ENCODE data around the gene STXBP6. TPM values are rescaled to one million over a fixed set of nuclear protein-coding genes. Genes with fewer than 3 reads are reported as not detected.

The STXBP6 gene
- total RNA-seq, 1 donor from 2014 or later: 27.4 TPM

DNA sequence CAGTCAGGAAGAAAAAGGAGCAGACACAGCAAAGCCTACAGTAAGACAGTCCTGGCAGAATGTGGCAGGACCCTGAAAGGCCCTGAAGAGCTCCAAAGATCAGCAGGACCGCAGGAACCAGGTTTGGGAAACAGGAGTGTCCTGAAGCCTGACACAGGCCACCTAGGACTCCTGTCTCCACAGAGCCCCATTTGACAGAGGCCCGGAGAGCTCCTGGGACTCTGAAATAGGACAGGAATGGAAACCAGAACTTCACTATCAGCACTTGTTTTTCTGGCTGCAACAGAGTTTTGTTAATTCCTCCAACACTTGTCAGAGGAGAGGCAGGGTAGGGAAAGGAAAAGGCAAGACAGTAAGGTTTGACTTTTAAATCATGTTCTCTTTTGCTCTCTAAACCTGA is 12.9 kb downstream of the STXBP6 start:
- intact Hi-C loops (cut with DNase I): no loop called here

DNA sequence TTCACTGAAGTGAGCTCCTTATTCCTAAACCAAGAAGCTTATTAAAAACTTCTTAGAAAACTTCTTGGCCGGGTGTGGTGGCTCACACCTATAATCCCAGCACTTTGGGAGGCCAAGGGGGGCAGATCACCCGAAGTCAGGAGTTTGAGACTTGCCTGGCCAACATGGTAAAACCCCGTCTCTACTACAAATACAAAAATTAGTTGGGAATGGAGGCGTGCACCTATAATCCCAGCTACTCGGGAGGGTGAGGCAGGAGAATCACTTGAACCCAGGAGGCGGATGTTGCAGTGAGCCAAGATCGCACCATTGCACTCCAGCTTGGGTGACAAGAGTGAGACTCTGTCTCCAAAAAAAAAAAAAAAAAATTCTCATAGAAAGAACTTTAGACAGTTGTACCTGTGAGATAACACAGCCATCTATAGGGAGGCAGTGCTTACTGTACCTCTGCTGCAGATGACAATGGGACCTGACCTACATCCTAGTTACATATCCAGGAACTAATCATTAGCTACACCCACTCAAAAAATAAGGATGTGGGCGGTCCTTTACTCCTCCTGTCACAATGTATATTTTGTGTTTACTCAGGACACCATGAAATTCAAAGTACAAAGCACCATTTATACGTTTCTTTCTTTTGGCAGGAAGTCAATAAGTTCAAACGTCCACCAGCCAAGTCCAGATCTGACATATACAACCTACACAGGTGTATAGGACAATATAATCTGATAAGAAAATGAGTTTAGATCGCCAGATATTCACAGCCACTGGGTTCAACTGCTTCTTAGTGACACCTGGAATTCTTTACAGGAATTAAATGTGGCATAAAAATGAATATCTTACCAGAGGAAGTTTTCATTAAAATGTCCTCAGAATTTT is 14.9 kb downstream of the STXBP6 start:
- TF ChIP-seq, protein P1, sequence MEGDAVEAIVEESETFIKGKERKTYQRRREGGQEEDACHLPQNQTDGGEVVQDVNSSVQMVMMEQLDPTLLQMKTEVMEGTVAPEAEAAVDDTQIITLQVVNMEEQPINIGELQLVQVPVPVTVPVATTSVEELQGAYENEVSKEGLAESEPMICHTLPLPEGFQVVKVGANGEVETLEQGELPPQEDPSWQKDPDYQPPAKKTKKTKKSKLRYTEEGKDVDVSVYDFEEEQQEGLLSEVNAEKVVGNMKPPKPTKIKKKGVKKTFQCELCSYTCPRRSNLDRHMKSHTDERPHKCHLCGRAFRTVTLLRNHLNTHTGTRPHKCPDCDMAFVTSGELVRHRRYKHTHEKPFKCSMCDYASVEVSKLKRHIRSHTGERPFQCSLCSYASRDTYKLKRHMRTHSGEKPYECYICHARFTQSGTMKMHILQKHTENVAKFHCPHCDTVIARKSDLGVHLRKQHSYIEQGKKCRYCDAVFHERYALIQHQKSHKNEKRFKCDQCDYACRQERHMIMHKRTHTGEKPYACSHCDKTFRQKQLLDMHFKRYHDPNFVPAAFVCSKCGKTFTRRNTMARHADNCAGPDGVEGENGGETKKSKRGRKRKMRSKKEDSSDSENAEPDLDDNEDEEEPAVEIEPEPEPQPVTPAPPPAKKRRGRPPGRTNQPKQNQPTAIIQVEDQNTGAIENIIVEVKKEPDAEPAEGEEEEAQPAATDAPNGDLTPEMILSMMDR (IDR thresholded peaks at IDR 0.05): no peak
- intact Hi-C loops (cut with DNase I): no loop called here
- Histone ChIP-seq H3K4me3 (no peak overlapping the region), H3K9me3 (no peaks in the 10 kb centered on the region), H3K27ac (no peak overlapping the region), H3K4me1 (no peaks in the 10 kb centered on the region), H3K36me3 (no peaks in the 10 kb centered on the region), H3K27me3 (no peaks in the 10 kb centered on the region)
- DNase-seq: no peak
- no peak for ATAC-seq

More for the DNA sequence above, 12.9 kb downstream of the STXBP6 start:
- no peak for ATAC-seq
- Histone ChIP-seq H3K9me3 (no peaks in the 10 kb centered on the region), H3K27me3 (no peaks in the 10 kb centered on the region), H3K27ac (no peak overlapping the region), H3K36me3 (no peaks in the 10 kb centered on the region), H3K4me3 (no peak overlapping the region), H3K4me1 (no peaks in the 10 kb centered on the region)
- no peak for DNase-seq
- TF ChIP-seq, protein P1 (IDR thresholded peaks at IDR 0.05): no peak

DNA sequence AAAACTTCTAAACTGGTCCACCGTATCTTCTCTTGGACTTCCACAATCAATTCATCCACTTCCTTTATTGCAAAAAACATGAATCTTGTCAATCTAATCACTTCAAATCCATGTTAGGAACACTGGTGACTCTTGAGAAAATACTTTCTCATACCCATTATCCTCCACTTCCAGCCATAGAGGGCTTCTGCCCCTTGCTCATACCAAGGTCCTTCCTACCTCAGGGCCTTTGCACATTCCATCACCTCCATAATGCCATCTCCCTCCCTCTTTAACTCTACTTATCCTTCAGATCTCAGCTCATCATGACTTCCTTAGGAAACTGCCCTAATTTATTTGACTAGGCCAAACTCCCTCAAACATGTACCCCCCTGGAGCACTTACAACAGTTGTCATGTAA is 16.6 kb downstream of the STXBP6 start:
- ATAC-seq: no peak
- no peak overlapping the region for H3K27ac ChIP-seq
- no peaks in the 10 kb centered on the region for H3K4me1 ChIP-seq
- TF ChIP-seq, protein P1 (IDR thresholded peaks at IDR 0.05): no peak
- H3K9me3 ChIP-seq: no peaks in the 10 kb centered on the region
- H3K4me3 ChIP-seq: no peak overlapping the region
- no peak for DNase-seq
- intact Hi-C loops (cut with DNase I): no loop called here
- H3K27me3 ChIP-seq: no peaks in the 10 kb centered on the region
- H3K36me3 ChIP-seq: no peaks in the 10 kb centered on the region

DNA sequence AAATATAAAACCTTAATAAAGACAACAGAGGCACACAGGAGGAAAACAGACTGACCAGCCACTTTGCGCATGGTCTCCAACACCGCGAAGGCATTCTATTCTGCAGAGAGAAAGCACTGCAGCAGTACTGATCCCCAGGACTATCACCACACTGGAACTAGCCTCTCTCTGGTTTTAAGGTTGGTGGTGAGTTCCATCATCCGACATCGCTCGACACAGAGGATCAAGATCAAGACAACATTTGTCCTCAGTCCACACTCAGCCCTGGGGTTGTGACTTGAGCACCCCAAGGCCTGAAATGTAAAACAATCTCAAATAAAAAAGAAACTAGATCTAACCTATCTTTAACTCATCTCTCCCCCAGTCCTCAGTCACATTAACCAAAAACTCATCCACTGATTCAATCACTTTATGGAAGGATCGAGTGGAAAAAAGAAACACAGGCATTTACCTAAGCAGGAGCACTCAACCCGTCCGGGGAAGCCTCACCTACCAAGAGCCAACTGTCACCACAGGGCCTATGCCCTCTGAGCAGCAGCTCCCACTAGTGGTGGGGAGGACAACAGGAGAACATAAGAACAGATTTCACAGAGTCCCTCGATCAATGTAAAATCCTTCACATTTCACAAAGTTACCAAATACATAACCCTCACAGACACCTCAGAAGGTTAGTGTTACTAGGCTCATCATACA is 17.7 kb downstream of the STXBP6 start:
- no peaks in the 10 kb centered on the region for H3K4me1 ChIP-seq
- H3K27me3 ChIP-seq: no peaks in the 10 kb centered on the region
- no peak overlapping the region for H3K4me3 ChIP-seq
- H3K27ac ChIP-seq: no peak overlapping the region
- ATAC-seq (peak; percentile 62), DNase-seq (no peak)
- intact Hi-C loops (cut with DNase I): no loop called here
- H3K9me3 ChIP-seq: no peaks in the 10 kb centered on the region
- TF ChIP-seq, protein P1 (IDR thresholded peaks at IDR 0.05): peak; percentile 27
- no peaks in the 10 kb centered on the region for H3K36me3 ChIP-seq

DNA sequence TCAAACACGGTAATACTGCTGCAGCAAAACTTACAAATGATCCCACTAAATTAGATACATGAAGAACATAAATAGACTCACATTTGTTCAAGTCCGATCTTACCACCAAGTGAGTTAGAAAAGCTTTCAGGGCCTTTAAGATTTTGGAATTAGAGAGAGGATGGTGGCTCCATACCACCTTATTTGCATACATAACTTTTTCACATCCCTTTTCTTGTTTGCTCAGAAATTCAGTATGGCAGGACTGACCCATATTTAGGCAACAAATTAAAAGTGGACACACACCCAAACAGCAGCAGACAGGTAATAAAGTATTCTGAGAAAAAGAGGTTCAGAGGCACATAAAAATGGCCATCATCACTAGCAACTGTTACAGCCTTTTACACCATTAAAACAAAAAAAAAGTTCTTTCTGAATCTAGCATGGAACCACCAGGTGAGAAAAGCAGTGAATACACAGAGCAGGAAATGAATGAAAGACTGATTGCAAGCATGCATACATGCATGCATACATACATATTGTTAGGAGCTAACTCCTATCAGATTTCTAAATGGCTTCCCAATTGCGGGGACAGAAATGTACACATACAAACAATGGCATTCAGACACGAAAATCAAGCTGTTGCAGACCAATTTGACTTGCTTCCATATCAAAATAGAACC is 23.3 kb downstream of the STXBP6 start:
- ATAC-seq (no peak), DNase-seq (no peak)
- Histone ChIP-seq H3K4me1 (no peaks in the 10 kb centered on the region), H3K27ac (no peak overlapping the region), H3K27me3 (no peaks in the 10 kb centered on the region), H3K4me3 (no peak overlapping the region), H3K9me3 (no peaks in the 10 kb centered on the region), H3K36me3 (no peaks in the 10 kb centered on the region)
- intact Hi-C loops (cut with DNase I): no loop called here
- TF ChIP-seq, protein P1 (IDR thresholded peaks at IDR 0.05): no peak
